ENCODE measurements around the gene CENPH. TPM values are rescaled to one million over a fixed set of nuclear protein-coding genes. Genes with fewer than 3 reads are reported as not detected.

Gene CENPH
- total and polyA plus RNA-seq, 12 donors: 0.69 to 9.8 (median 2.6) TPM; not detected in 1

DNA sequence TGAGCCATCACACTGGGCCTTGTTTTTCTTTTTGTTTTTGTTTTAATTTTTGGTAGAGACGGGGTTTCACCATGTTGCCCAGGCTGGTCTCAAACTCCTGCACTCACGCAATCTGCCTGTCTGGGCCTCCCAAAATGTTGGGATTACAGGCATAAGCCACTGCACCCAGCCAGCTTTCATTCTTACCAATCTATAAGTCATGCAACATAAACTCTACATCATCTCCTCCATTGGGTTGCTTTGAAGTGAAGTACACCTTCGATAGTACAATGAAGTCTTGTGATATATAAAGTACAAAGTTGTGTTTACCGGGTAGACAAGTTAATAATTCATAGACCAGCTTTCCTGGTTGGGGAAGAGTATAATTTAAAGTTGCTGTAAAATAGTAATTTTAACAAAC, 36.5 kb downstream of the CENPH start:
- no peak overlapping the region for H3K27ac ChIP-seq
- no peaks in the 10 kb centered on the region for H3K27me3 ChIP-seq
- no peaks in the 10 kb centered on the region for H3K4me1 ChIP-seq (replicated peaks in 1 of 2)
- DNase-seq: no peak
- H3K4me3 ChIP-seq: no peak overlapping the region
- WGBS, 4 donors: 95 to 97% (median 97%) methylated on average over 4 of the region's 4 CpGs
- intact Hi-C loops (cut with DNase I): no loop called here
- H3K36me3 ChIP-seq (replicated peaks in 1 of 2): peaks cover 0 to 30% of the 10 kb centered on the region in 2 donors
- TF ChIP-seq, protein P1, sequence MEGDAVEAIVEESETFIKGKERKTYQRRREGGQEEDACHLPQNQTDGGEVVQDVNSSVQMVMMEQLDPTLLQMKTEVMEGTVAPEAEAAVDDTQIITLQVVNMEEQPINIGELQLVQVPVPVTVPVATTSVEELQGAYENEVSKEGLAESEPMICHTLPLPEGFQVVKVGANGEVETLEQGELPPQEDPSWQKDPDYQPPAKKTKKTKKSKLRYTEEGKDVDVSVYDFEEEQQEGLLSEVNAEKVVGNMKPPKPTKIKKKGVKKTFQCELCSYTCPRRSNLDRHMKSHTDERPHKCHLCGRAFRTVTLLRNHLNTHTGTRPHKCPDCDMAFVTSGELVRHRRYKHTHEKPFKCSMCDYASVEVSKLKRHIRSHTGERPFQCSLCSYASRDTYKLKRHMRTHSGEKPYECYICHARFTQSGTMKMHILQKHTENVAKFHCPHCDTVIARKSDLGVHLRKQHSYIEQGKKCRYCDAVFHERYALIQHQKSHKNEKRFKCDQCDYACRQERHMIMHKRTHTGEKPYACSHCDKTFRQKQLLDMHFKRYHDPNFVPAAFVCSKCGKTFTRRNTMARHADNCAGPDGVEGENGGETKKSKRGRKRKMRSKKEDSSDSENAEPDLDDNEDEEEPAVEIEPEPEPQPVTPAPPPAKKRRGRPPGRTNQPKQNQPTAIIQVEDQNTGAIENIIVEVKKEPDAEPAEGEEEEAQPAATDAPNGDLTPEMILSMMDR (IDR thresholded peaks at IDR 0.05): no peak
- no peak for TF ChIP-seq POLR2A (IDR thresholded peaks at IDR 0.05)
- no peaks in the 10 kb centered on the region for H3K9me3 ChIP-seq (replicated peaks in 1 of 3)

DNA sequence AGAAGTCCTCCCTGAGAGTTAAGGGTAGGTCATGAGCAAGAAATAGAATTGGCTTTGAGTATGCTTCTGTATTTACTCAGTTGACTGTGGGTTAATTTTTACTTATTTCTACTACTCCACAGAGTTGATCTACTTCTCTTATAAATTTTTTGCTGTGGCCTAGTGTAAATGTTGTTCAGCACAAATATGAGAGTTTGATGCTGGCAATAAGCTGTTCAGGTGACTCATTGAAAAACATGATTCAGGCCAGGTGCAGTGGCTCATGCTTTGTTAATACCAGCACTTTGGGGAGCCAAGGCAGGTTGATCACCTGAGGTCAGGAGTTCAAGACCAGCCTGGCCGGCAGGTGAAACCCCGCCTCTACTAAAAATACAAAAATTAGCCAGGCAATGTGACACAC, 40.8 kb downstream of the CENPH start:
- no peak overlapping the region for H3K4me3 ChIP-seq
- no peaks in the 10 kb centered on the region for H3K27me3 ChIP-seq
- intact Hi-C loops (cut with DNase I): no loop called here
- H3K36me3 ChIP-seq (replicated peaks in 1 of 2): peaks cover 0 to 30% of the 10 kb centered on the region in 2 donors
- DNase-seq: no peak
- H3K4me1 ChIP-seq (replicated peaks in 1 of 2): peaks cover 0 to 6% of the 10 kb centered on the region in 2 donors
- H3K27ac ChIP-seq: no peak overlapping the region
- 89 to 100% (median 95%) methylated on average over 2 of the region's 2 CpGs for WGBS, 4 donors
- TF ChIP-seq POLR2A (IDR thresholded peaks at IDR 0.05): no peak
- TF ChIP-seq, protein P1 (IDR thresholded peaks at IDR 0.05): no peak
- H3K9me3 ChIP-seq (replicated peaks in 1 of 3): no peaks in the 10 kb centered on the region

DNA sequence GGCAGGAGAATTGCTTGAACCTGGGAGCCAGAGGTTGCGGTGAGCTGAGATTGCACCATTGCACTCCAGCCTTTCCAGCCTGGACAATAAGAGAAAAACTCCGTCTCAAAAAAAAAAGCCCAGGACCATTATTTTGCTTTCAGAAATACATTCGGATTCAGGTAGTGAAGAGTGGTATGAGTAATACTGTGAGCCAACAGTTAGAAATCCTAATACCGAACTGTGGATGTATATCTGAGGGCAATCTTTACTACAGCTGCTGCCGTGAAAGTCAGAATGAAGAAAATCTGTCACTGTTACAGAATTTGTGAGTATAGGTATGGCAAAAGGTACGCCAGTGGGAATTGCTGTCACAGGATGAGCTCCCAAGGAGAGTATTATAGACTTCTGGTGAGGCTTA, 41.9 kb downstream of the CENPH start:
- H3K27ac ChIP-seq: no peak overlapping the region
- intact Hi-C loops (cut with DNase I): no loop called here
- peaks cover 0 to 17% of the 10 kb centered on the region in 2 donors for H3K4me1 ChIP-seq (replicated peaks in 1 of 2)
- TF ChIP-seq, protein P1 (IDR thresholded peaks at IDR 0.05): no peak
- TF ChIP-seq POLR2A (IDR thresholded peaks at IDR 0.05): no peak
- H3K9me3 ChIP-seq (replicated peaks in 1 of 3): no peaks in the 10 kb centered on the region
- no peak overlapping the region for H3K4me3 ChIP-seq
- peaks cover 0 to 30% of the 10 kb centered on the region in 2 donors for H3K36me3 ChIP-seq (replicated peaks in 1 of 2)
- DNase-seq: no peak
- no peaks in the 10 kb centered on the region for H3K27me3 ChIP-seq
- 92 to 97% (median 94%) methylated on average over 6 of the region's 6 CpGs for WGBS, 4 donors

DNA sequence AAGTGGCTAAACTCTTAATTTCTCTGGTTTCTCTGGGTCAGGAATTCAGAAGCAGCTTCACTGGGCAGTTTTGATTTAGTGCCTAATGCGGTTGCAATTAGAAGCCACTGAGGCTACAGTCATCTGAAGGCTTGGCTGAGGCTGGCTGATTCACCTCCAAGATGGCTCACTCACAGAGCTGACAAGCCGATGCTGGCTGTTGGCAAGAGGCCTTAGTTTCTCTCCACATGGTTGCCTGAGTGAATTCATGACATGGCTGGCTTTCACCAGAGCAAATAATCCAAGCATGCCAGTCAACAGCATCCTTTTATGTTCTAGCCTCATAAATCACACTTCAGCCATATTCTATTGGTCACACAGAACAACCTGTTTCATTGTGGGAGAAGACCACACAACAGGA, 42.5 kb downstream of the CENPH start:
- no peaks in the 10 kb centered on the region for H3K27me3 ChIP-seq
- 56 to 80% (median 69%) methylated on average over 1 to 2 of the region's 2 CpGs for WGBS, 4 donors
- H3K27ac ChIP-seq: no peak overlapping the region
- peaks cover 0 to 26% of the 10 kb centered on the region in 2 donors for H3K36me3 ChIP-seq (replicated peaks in 1 of 2)
- no peak overlapping the region for H3K4me3 ChIP-seq
- TF ChIP-seq POLR2A (IDR thresholded peaks at IDR 0.05): no peak
- TF ChIP-seq, protein P1 (IDR thresholded peaks at IDR 0.05): no peak
- intact Hi-C loops (cut with DNase I): no loop called here
- H3K9me3 ChIP-seq (replicated peaks in 1 of 3): no peaks in the 10 kb centered on the region
- H3K4me1 ChIP-seq (replicated peaks in 1 of 2): peaks cover 0 to 21% of the 10 kb centered on the region in 2 donors
- peak in 1 of 7 donors; percentile 41 for DNase-seq
